Stimulated activated CD4-positive, alpha-beta T cell treated with anti-CD3 and anti-CD28 coated beads, Interleukin-12 subunit alpha, Interleukin-12 subunit beta, amount 100 ng/mL, for 4 hours (primary cell): ENCODE data around the gene SCGB1D4.

Experiments
- DNase-seq: peaks from one replicate; pipeline ENCODE4 v3.0.0-alpha.2; 2020

SCGB1D4 gene

DNA sequence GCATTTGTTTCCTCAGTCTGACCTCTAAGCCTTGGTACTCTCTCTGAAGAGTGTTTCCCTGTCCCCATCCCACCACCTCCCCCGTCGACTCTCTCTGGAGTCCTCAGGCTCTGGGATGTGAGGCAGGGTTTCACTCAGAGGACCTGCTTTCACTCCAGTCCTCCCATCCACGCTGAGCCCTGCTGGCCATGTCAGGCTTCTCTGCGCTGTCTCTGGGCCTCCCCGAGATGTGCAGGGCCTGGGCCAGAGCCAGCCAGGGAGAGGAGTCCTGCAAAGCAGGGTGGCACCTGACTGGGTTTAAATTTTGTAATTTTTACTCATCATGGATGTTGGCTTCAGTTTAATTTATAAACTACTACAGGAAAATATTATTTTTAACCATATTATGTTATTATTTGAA lies 25.6 kb downstream of the SCGB1D4 start:
- DNase-seq = no peak

DNA sequence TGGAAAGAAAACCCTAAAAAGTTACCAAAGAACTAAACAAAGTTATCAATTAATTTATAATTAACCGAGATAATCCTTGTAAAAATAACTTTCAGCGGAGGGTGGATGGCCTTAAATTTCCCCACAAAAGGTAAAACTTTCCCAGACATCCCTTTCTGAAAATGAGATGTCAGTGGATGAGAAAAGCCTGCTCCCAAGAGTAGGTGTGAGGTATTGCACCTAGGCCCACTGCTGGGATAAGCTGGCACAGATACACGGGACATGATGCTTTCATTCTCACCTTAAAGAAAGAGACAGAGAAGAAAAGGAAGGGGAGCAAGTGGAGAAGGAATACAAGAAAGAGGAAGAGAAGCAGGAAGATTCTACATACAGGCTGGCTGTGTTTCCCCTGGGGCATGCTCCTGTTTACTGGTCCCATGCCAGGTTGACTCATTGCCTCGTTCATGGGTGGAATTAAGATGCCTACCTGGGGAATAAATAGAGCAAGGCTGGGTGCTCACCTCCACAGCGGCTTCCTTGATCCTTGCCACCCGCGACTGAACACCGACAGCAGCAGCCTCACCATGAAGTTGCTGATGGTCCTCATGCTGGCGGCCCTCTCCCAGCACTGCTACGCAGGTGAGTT lies 29.1 kb downstream of the SCGB1D4 start, which contains the start of gene SCGB2A2:
Gene SCGB2A2 (plus strand): TSS at position 505 of the 625 bp plus-strand sequence. CDS start 59 bp downstream, at position 564.
- DNase-seq = no peak

DNA sequence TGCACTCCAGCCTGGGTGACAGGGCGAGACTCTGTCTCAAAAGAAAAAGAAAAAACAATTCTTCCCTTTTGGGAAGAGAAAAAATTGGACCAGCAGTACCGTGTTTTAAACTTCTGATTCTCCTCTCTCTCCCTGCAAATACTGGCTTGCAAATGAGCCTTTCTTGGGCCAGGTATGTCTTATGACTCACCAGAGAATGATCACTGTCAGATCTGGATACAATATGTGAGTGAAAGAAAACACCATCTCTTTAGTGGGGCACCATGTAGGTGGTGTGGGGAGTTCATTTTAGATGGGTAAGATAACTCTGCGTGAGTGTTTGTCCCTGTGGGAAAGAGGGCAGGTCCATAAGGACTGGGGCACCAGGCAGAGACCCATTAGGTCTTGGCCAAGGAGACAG lies 31.3 kb downstream of the SCGB1D4 start:
- no peak for DNase-seq

DNA sequence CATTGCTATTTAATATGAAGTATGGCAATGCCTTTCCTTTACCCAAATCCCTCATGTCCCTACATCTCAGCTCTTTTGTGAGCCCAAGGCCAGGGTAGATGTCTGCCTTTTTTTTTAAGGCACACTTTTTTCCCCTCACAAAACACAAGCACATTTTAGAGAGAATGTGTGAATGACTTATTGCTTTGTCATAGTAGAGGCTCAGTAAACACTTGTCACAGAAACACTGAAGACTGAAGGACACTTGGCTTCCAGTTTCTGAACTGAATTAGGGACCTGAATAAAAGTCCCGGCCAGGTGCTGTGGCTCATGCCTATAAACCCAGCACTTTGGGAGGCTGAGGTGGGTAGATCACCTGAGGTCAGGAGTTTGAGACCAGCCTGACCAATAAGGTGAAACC lies 31.8 kb downstream of the SCGB1D4 start:
- DNase-seq = no peak

DNA sequence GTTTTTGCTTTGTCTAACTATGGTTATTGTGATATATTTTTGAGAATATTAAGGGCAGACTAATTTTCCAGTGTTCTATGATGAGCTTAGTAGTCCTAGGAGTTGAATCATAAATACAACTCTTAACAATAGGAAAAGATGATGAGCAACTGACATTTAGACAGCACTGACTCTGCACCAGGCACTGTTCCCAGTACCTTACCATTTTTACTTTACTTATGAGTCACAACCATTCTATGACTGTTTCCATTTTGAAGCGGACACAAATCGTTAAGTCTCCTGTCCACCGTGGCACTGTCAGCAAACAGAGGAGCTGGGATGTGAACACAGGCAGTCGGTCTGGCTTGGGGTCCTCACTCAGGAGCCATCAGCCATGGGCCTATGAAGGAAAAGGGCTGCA lies 32.3 kb downstream of the SCGB1D4 start:
- DNase-seq = no peak

DNA sequence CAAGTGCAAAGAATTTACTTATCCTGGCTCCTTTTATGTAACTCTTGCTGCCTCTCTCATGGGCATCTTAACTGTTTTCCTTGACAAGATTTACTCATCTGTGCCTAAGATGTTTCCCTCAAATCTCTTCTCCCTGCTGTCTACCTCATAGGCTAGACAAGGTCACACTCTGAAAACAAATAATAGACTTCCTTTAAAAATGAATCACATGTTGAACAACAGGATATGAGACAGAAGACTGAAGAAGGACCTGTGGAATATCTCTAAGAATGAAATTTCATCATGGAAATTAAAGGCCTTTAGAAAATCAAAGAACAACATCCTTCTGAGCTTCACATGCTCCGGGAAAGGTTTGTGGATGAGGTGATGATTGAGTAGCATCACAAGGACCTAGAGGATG lies 34.9 kb downstream of the SCGB1D4 start:
- DNase-seq = no peak

DNA sequence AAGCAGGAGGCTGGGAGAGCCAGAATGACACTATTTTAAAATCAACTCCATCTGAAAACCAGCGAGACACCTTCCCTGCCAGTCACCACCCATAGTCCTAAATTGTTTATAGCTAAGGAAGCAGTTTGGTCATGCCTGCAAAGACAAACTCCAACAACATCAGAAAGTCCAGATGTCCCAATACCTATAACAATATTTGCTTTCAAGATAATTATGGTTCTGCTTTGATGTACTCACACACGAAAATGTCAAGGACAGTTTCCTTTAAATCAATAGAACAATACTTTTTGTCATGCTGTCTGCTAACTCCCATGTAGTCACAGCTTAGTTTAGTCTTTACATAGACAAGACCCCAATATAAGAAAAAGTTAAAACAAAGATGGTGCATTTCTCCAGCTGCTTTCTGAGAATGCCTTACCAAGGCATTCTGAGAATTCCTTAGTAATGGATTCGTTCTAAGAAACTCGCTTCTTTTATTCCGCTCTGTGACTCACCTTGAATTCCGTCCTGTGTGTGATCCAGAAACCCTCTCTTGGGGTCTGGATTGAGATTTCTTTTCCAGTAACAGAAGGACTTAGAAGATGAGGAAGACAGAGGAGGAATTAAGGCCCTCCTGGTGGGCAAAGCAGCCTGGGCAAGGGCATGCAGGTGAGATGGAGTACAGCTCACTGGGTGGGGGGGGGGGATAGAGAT lies 38.5 kb downstream of the SCGB1D4 start:
- DNase-seq = no peak

DNA sequence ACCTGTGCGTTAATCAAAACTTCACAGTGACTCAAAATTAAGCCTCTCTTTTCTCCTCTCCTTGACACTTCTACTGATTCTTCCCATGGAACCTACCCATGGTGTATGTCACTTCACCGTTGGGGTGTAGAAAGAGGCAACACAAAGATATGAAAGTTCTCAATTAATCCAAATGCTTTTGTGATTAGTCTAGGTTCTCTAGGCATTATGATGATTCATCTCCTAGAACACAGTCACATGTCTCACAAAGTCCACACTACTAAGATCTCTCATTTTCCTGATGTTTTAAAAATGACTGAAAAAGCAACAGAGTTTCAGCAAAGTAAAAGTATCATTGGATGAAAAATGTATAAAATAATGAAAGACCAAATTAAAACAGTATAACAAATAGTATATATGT lies 42.6 kb downstream of the SCGB1D4 start:
- DNase-seq = no peak

DNA sequence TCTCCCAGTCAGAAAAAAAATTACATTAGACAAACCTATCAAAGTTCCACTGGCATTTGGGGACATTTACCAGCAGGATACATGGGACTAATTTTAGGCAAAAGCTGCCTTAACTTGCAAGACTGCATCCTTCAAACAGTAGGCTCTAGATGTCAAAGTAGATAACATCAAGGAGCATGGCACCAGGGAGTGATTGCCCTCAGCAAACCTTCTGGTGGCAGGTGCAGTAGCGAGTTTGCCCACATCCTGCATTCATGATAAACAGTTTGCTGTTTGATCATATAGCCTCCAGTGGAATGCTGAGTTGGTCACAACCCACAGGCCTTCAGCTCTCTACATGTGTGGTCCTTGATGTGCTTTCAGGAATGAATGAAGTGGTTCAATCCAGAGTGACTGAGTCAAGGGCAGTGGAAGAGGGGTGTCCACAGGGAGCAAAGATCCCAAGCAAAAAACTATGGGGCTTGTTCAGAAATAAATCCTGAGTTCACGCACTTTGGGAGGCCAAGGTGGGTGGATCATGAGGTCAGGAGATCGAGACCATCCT lies 44.8 kb downstream of the SCGB1D4 start:
- DNase-seq = no peak

DNA sequence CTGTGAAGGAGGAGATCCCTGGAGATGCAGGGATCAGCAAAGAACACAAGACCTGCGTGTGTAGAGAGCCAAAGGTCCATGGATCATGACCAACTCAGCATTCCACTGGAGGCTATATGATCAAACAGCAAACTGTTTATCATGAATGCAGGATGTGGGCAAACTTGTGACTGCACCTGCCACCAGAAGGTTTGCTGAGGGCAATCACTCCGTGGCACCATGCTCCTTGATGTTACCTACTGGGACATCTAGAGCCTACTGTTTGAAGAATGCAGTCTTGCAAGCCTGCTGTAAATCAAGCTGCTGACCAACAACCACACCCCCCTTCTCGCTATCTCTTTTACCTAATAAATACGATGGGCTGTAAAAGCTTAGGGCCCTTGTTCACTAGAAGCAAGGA lies 47.2 kb downstream of the SCGB1D4 start:
- no peak for DNase-seq
